Naive thymus-derived CD4-positive, alpha-beta T cell (primary cell): ENCODE data around the gene DCHS1. TPM values are rescaled to one million over a fixed set of nuclear protein-coding genes. Genes with fewer than 3 reads are reported as not detected.
A peak's percentile ranks its signal among the peaks of the same experiment; 100 is the strongest.

Experiments
- ATAC-seq: fragments of 150-1000 bp; cut with Tn5 transposase; 2 replicates; pipeline ENCODE4 v1.10.0; 2021; ENCODE audit warnings: mild to moderate bottlenecking, moderate library complexity
- CTCF ChIA-PET: fragments of 350-600 bp; sonication (Branson Sonifier 250); formaldehyde crosslinking; loops from one replicate; lab custom pipeline; 2021; ENCODE audit warnings: antibody characterized with exemption; lab: Charles Lee
- POLR2A ChIA-PET: fragments of 350-600 bp; sonication (Branson Sonifier 250); formaldehyde crosslinking; loops from one replicate; lab custom pipeline; 2021; ENCODE audit warnings: antibody characterized with exemption, inconsistent platforms; lab: Charles Lee
- DNase-seq, 9 donors: peaks; one replicate each; pipeline versions ENCODE4 v3.0.0 to v3.0.0-alpha.2; 2020 to 2022; ENCODE audit warnings: mixed read lengths in 1 of 9
- H3K27ac ChIP-seq: one replicate; pipeline ENCODE4 v1.7.0; 2013; ENCODE audit warnings: mild to moderate bottlenecking, low read depth, low read length, moderate library complexity
- H3K27me3 ChIP-seq, 2 donors: one replicate each; pipeline ENCODE4 v1.7.0; 2013; ENCODE audit warnings: low read length in 2 of 2, mild to moderate bottlenecking in 2 of 2, moderate library complexity in 2 of 2; ENCODE audit not compliant: control insufficient read depth in 2 of 2, insufficient read depth in 2 of 2
- H3K36me3 ChIP-seq, 3 experiments: 1 replicate in 2 of 3; 2 replicates in 1 of 3; pipeline ENCODE4 v1.7.0; 2013; ENCODE audit warnings: low read length in 3 of 3, mild to moderate bottlenecking in 3 of 3, moderate library complexity in 1 of 3; ENCODE audit not compliant: insufficient read depth in 3 of 3, control insufficient read depth in 2 of 3
- H3K4me1 ChIP-seq, 2 donors: one replicate each; pipeline ENCODE4 v1.7.0; 2013; ENCODE audit warnings: low read length in 2 of 2, mild to moderate bottlenecking in 2 of 2, moderate library complexity in 1 of 2; ENCODE audit not compliant: control insufficient read depth in 2 of 2, insufficient read depth in 2 of 2
- H3K4me3 ChIP-seq: 2 replicates; pipeline ENCODE4 v1.7.0; 2013; ENCODE audit warnings: mild to moderate bottlenecking, low read length
- H3K9me3 ChIP-seq, 3 experiments: 1 replicate in 2 of 3; 2 replicates in 1 of 3; pipeline ENCODE4 v1.7.0; 2013; ENCODE audit warnings: low read length in 3 of 3; ENCODE audit not compliant: control insufficient read depth in 2 of 3
- H3K27ac Mint-ChIP-seq, 9 donors: one replicate each; pipeline ENCODE4 v1.8.0; 2020 to 2022; ENCODE audit warnings: mixed read lengths in 9 of 9, mild to moderate bottlenecking in 8 of 9, moderate library complexity in 5 of 9, inconsistent platforms in 2 of 9
- H3K27me3 Mint-ChIP-seq, 5 donors: one replicate each; pipeline ENCODE4 v1.8.0; 2021 to 2022; ENCODE audit warnings: mixed read lengths in 5 of 5, mild to moderate bottlenecking in 1 of 5
- H3K36me3 Mint-ChIP-seq, 5 donors: one replicate each; pipeline ENCODE4 v1.8.0; 2020 to 2022; ENCODE audit warnings: mixed read lengths in 5 of 5, mild to moderate bottlenecking in 3 of 5, inconsistent platforms in 1 of 5
- H3K4me1 Mint-ChIP-seq, 7 donors: one replicate each; pipeline ENCODE4 v1.8.0; 2020 to 2022; ENCODE audit warnings: mixed read lengths in 7 of 7, mild to moderate bottlenecking in 3 of 7, inconsistent platforms in 1 of 7
- H3K4me3 Mint-ChIP-seq, 10 donors: one replicate each; pipeline ENCODE4 v1.8.0; 2020 to 2022; ENCODE audit warnings: mild to moderate bottlenecking in 10 of 10, mixed read lengths in 10 of 10, moderate library complexity in 6 of 10, inconsistent platforms in 2 of 10
- H3K9me3 Mint-ChIP-seq, 11 donors: one replicate each; pipeline ENCODE4 v1.8.0; 2020 to 2022; ENCODE audit warnings: mixed read lengths in 11 of 11, mild to moderate bottlenecking in 4 of 11, inconsistent platforms in 1 of 11, moderate library complexity in 1 of 11
- intact Hi-C, 2 donors: fragments of 100-400 bp; cut with micrococcal nuclease; formaldehyde crosslinking; loops; one replicate each; pipeline ENCODE4 v1.15.1; 2023
- polyA plus RNA-seq, 2 donors: library from polyadenylated mRNA; unstranded; fragments of 300-500 nt; fragmentation: Illumina TruSeq; gene quantifications; one replicate each; pipeline ENCODE4 v1.2.3, GENCODE V29; 2021
- total RNA-seq, 6 experiments: library from RNA in 5 of 6; stranded (reverse) in 5 of 6; gene quantifications; 1 replicate in 5 of 6; 2 replicates in 1 of 6; pipeline ENCODE4 v1.2.3 and lab custom pipeline; 2021 to 2026

The DCHS1 gene
- total and polyA plus RNA-seq, 7 experiments from 2014 or later: 0.48 to 12.5 (median 9.7) TPM

DNA sequence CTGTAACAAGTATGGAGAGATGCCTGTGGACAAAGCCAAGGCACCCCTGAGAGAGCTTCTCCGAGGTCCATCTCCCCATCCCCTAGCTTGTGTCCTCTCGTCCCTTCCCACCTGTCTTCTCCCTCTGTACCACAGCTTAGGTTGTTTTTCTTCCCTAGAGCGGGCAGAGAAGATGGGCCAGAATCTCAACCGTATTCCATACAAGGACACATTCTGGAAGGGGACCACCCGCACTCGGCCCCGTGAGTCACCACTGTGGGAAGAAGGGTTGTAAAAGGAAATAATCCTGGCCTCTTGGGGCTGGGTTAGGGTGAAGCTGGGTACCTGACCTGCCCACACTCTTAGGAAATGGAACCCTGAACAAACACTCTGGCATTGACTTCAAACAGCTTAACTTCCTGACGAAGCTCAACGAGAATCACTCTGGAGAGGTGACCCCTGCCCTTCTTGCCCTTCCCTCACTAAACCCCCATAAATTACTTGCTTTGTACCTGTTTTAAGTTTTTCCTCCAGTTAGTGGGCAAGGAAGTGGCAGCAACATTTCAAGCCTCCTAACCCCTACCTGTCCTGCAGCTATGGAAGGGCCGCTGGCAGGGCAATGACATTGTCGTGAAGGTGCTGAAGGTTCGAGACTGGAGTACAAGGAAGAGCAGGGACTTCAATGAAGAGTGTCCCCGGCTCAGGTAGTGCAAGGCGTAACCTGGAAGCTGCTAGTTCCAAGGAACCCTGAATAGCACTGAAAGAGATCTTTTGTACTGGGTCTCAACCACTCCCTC, 46.7 kb downstream of the DCHS1 start:
- Mint-ChIP-seq H3K4me1 (peaks cover 0 to 39% (median 33%) of the 10 kb centered on the region in 7 donors), H3K27ac (peak overlapping the region in 7 of 9 donors; percentile 7 to 98 (median 63)), H3K36me3 (peaks cover 0 to 42% (median 8%) of the 10 kb centered on the region in 5 donors), H3K27me3 (no peaks in the 10 kb centered on the region), H3K9me3 (no peaks in the 10 kb centered on the region), H3K4me3 (peak overlapping the region in 2 of 10 donors; percentile 28 to 75)
- Histone ChIP-seq H3K9me3 (no peaks in the 10 kb centered on the region), H3K4me1 (peaks cover 50 to 51% of the 10 kb centered on the region in 2 donors), H3K27me3 (no peaks in the 10 kb centered on the region), H3K4me3 (no peak overlapping the region), H3K36me3 (peaks cover 7 to 36% (median 17%) of the 10 kb centered on the region in 3 experiments), H3K27ac (peak overlapping the region; percentile 91)
- DNase-seq (peak in 1 of 9 donors; percentile 20), ATAC-seq (no peak)
- intact Hi-C loops: loop anchor here in 1 of 2 donors (10.0 kb wide), 1 partner anchor 924 kb away; the partner anchor contains the start of genes TRIM22 and TRIM5
- ChIA-PET POLR2A (interaction anchor here (0.7 to 10.3 kb wide), 9 partner anchors 9 to 916 kb away, joined by 3 to 170 read pairs (median 3); partner anchors contain the start of genes APBB1, ARFIP2, MRPL17 and TIMM10B), CTCF (interaction anchor here (0.6 to 2.8 kb wide), 4 partner anchors 9 to 74 kb away, joined by 3 to 14 read pairs (median 4); partner anchors contain the start of gene MRPL17)

GRCh38 chr11:6608011-6608410, 47.6 kb downstream of the DCHS1 start:
- Mint-ChIP-seq H3K27ac (peak overlapping the region in 6 of 9 donors; percentile 39 to 81 (median 63)), H3K4me1 (peaks cover 0 to 39% (median 33%) of the 10 kb centered on the region in 7 donors), H3K9me3 (no peaks in the 10 kb centered on the region), H3K27me3 (no peaks in the 10 kb centered on the region), H3K36me3 (peaks cover 0 to 42% (median 8%) of the 10 kb centered on the region in 5 donors), H3K4me3 (peak overlapping the region in 3 of 10 donors; percentile 39 to 69 (median 54))
- H3K36me3 ChIP-seq: peaks cover 7 to 42% (median 17%) of the 10 kb centered on the region in 3 experiments
- H3K27ac ChIP-seq: peak overlapping the region; percentile 91
- peak in 1 of 9 donors; percentile 14 for DNase-seq
- intact Hi-C loops: loop anchor here in 1 of 2 donors (10.0 kb wide), 1 partner anchor 923 kb away; the partner anchor contains the start of genes TRIM22 and TRIM5
- no peak overlapping the region for H3K4me3 ChIP-seq
- H3K9me3 ChIP-seq: no peaks in the 10 kb centered on the region
- H3K4me1 ChIP-seq: peaks cover 46 to 51% of the 10 kb centered on the region in 2 donors
- ChIA-PET CTCF (interaction anchor here (0.6 to 2.8 kb wide), 3 partner anchors 60 to 79 kb away, joined by 3 to 14 read pairs (median 3); partner anchors contain the start of gene MRPL17), POLR2A (interaction anchor here (0.6 to 10.3 kb wide), 11 partner anchors 10 to 205 kb away, joined by 3 to 170 read pairs (median 3); partner anchors contain the start of genes APBB1, ARFIP2, MRPL17 and TIMM10B)
- no peak for ATAC-seq
- H3K27me3 ChIP-seq: no peaks in the 10 kb centered on the region

- no peaks in the 10 kb centered on the region for H3K9me3 ChIP-seq
- Mint-ChIP-seq H3K27me3 (no peaks in the 10 kb centered on the region), H3K27ac (peak overlapping the region in 7 of 9 donors; percentile 39 to 81 (median 68)), H3K4me3 (peak overlapping the region in 8 of 10 donors; percentile 7 to 69 (median 44)), H3K4me1 (peaks cover 0 to 39% (median 33%) of the 10 kb centered on the region in 7 donors), H3K36me3 (peaks cover 0 to 42% (median 8%) of the 10 kb centered on the region in 5 donors), H3K9me3 (no peaks in the 10 kb centered on the region)
- CTCF ChIA-PET: interaction anchor here (0.6 to 2.8 kb wide), 3 partner anchors 76 to 101 kb away, joined by 3 to 14 read pairs (median 3); partner anchors contain the start of gene MRPL17
- intact Hi-C loops: loop anchor here in 1 of 2 donors (2.0 to 10.0 kb wide), 2 partner anchors 228 to 922 kb away; partner anchors contain the start of genes TRIM22 and TRIM5
- POLR2A ChIA-PET: interaction anchor here (0.6 to 10.3 kb wide), 9 partner anchors 11 to 188 kb away, joined by 3 to 170 read pairs (median 3); partner anchors contain the start of genes APBB1, MRPL17 and TPP1
- H3K4me1 ChIP-seq: peaks cover 46 to 54% of the 10 kb centered on the region in 2 donors
- DNase-seq: peak in 1 of 9 donors; percentile 21
- no peak overlapping the region for H3K4me3 ChIP-seq
- H3K27me3 ChIP-seq: no peaks in the 10 kb centered on the region
- peaks cover 7 to 43% (median 17%) of the 10 kb centered on the region in 3 experiments for H3K36me3 ChIP-seq
- ATAC-seq: no peak
- peak overlapping the region; percentile 53 for H3K27ac ChIP-seq
Measured at GRCh38 chr11:6607190-6607795, 48.3 kb downstream of the DCHS1 start.

- Mint-ChIP-seq H3K4me1 (peaks cover 0 to 39% (median 34%) of the 10 kb centered on the region in 7 donors), H3K27me3 (no peaks in the 10 kb centered on the region), H3K27ac (peak overlapping the region in 4 of 9 donors; percentile 44 to 89 (median 87)), H3K9me3 (no peaks in the 10 kb centered on the region), H3K36me3 (peaks cover 0 to 43% (median 11%) of the 10 kb centered on the region in 5 donors), H3K4me3 (peak overlapping the region in 6 of 10 donors; percentile 42 to 70 (median 51))
- Histone ChIP-seq H3K4me3 (no peak overlapping the region), H3K9me3 (no peaks in the 10 kb centered on the region), H3K4me1 (peaks cover 53 to 61% of the 10 kb centered on the region in 2 donors), H3K27me3 (no peaks in the 10 kb centered on the region), H3K36me3 (peaks cover 7 to 43% (median 17%) of the 10 kb centered on the region in 3 experiments), H3K27ac (peak overlapping the region; percentile 53)
- intact Hi-C loops: loop anchor here in 1 of 2 donors (2.0 to 10.0 kb wide), 2 partner anchors 228 to 922 kb away; partner anchors contain the start of genes TRIM22 and TRIM5
- no peak for ATAC-seq
- peak in 2 of 9 donors; percentile 32 to 74 for DNase-seq
- CTCF ChIA-PET: interaction anchor here (0.6 to 2.8 kb wide), 2 partner anchors 61 to 77 kb away, joined by 4 to 14 read pairs; partner anchors contain the start of gene MRPL17
- POLR2A ChIA-PET: interaction anchor here (1.2 to 10.3 kb wide), 4 partner anchors 12 to 75 kb away, joined by 3 to 170 read pairs (median 37); partner anchors contain the start of genes MRPL17 and TPP1
Measured at GRCh38 chr11:6606471-6607189, 49.0 kb downstream of the DCHS1 start.

- peak overlapping the region; percentile 85 for H3K4me3 ChIP-seq
- CTCF ChIA-PET: interaction anchor here (0.7 to 3.7 kb wide), 22 partner anchors 8 to 226 kb away, joined by 3 to 41 read pairs (median 4); partner anchors contain the start of genes MRPL17, TAF10 and TPP1
- H3K27me3 ChIP-seq: no peaks in the 10 kb centered on the region
- no peaks in the 10 kb centered on the region for H3K9me3 ChIP-seq
- ATAC-seq (no peak), DNase-seq (no peak)
- no peak overlapping the region for H3K4me3 Mint-ChIP-seq
- H3K36me3 ChIP-seq: peaks cover 7 to 48% (median 8%) of the 10 kb centered on the region in 3 experiments
- H3K36me3 Mint-ChIP-seq: peaks cover 0 to 30% (median 11%) of the 10 kb centered on the region in 5 donors
- peak overlapping the region; percentile 86 for H3K27ac ChIP-seq
- intact Hi-C loops: loop anchor here (1.0 to 10.0 kb wide), 10 partner anchors 8 to 920 kb away; partner anchors contain the start of genes MRPL17 (in 1 of the 2), SMPD1 (in 1 of the 2), TAF10 (in 1 of the 2) and TPP1 (in 1 of the 2)
- H3K4me1 ChIP-seq: peaks cover 51% of the 10 kb centered on the region in 2 donors
- POLR2A ChIA-PET: interaction anchor here (0.7 to 10.3 kb wide), 18 partner anchors 8 to 226 kb away, joined by 3 to 170 read pairs (median 6); partner anchors contain the start of genes ARFIP2, DCHS1, MRPL17 and TAF10
- no peaks in the 10 kb centered on the region for H3K27me3 Mint-ChIP-seq
- H3K9me3 Mint-ChIP-seq: no peaks in the 10 kb centered on the region
- H3K27ac Mint-ChIP-seq: no peak overlapping the region
- peaks cover 4 to 33% (median 17%) of the 10 kb centered on the region in 7 donors for H3K4me1 Mint-ChIP-seq
Measured at GRCh38 chr11:6604790-6605189, 50.8 kb downstream of the DCHS1 start.
